HG03066 (cell line): ENCODE data around the gene ATE1.
"Not testable (repeated sequence)": the region's sequence is repeated elsewhere in the genome, so short reads cannot be mapped to it uniquely, and the experiment has no call there.

Experiments
- ATAC-seq: cut with Tn5 transposase; IDR thresholded peaks from one replicate; pipeline ENCODE4 v1.9.1; 2021; ENCODE audit warnings: low read depth; ENCODE audit not compliant: unreplicated experiment

Gene ATE1

GRCh38 chr10:121930268-121931085, 2.6 kb upstream of the ATE1 start:
- ATAC-seq: not testable (repeated sequence)

GRCh38 chr10:121929585-121930267, 1.9 kb upstream of the ATE1 start:
- not testable (repeated sequence) for ATAC-seq

- peak; percentile 1 for ATAC-seq
Observed at GRCh38 chr10:121928528-121928884, 675 bp upstream of the ATE1 start.

GRCh38 chr10:121927318-121927840, 452 bp downstream of the ATE1 start:
- ATAC-seq: peak; percentile 42

GRCh38 chr10:121926671-121927317, 1.0 kb downstream of the ATE1 start:
- ATAC-seq: no peak

GRCh38 chr10:121926157-121926556, 1.7 kb downstream of the ATE1 start:
- ATAC-seq: no peak

- no peak for ATAC-seq
Observed at GRCh38 chr10:121921238-121921931, 6.4 kb downstream of the ATE1 start.

GRCh38 chr10:121919666-121920065, 8.2 kb downstream of the ATE1 start:
- no peak for ATAC-seq

- not testable (repeated sequence) for ATAC-seq
Observed at GRCh38 chr10:121918800-121919199, 9.0 kb downstream of the ATE1 start.

GRCh38 chr10:121914661-121915060, 13.2 kb downstream of the ATE1 start:
- no peak for ATAC-seq

- no peak for ATAC-seq
Observed at GRCh38 chr10:121911421-121911697, 16.5 kb downstream of the ATE1 start.

- no peak for ATAC-seq
Observed at GRCh38 chr10:121910673-121911420, 17.0 kb downstream of the ATE1 start.

- ATAC-seq: no peak
Observed at GRCh38 chr10:121904888-121905287, 22.9 kb downstream of the ATE1 start.

GRCh38 chr10:121900443-121901174, 27.2 kb downstream of the ATE1 start:
- no peak for ATAC-seq

GRCh38 chr10:121899727-121900126, 28.1 kb downstream of the ATE1 start:
- no peak for ATAC-seq

- no peak for ATAC-seq
Observed at GRCh38 chr10:121891103-121891502, 36.7 kb downstream of the ATE1 start.

GRCh38 chr10:121889212-121889611, 38.6 kb downstream of the ATE1 start:
- no peak for ATAC-seq

- ATAC-seq: peak; percentile 84
Observed at GRCh38 chr10:121886997-121887622, 40.7 kb downstream of the ATE1 start.

GRCh38 chr10:121886181-121886580, 41.6 kb downstream of the ATE1 start:
- ATAC-seq: no peak
